Hematopoietic multipotent progenitor cell treated with erythropoietin and hydrocortisone succinate and interleukin-3 and kit ligand, for 17 days (in vitro differentiated cells): ENCODE measurements around the gene ARRDC2.
"Not testable (repeated sequence)": the region's sequence is repeated elsewhere in the genome, so short reads cannot be mapped to it uniquely, and the experiment has no call there.

Experiments
- DNase-seq: peaks from one replicate; pipeline ENCODE4 v3.0.0-alpha.2; 2015; ENCODE audit warnings: low spot score

The ARRDC2 gene

DNA sequence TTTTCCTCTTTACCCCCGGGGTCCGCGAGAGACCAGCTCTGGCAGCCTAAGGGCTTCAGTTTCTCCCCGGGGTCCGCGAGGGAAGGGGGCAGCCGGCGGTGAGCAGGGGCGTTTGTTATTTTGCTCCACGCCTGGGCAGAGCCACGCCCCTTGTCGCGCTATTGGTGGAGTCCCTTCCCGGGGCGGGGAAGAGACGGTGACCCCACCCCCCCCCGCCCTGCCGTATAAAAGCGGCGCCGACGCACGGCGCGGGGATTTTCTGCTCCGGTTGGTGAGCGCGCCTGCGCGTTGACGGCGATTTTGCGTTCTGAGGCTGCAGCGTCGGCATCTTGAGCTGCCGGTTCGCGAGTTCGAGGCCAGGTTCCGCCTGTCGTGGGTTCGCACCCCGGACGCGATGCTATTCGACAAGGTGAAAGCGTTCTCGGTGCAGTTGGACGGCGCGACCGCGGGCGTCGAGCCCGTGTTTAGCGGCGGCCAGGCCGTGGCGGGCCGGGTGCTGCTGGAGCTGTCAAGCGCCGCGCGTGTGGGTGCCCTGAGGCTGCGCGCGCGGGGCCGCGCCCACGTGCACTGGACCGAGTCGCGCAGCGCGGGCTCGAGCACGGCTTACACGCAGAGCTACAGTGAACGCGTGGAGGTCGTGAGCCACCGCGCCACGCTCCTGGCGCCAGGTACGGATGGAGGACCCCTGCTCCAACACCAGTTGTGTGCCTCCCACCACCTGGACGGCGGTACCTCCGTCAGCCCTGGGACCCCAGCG is at the start of gene ARRDC2:
TSS of gene ARRDC2 (plus strand) at position 254 of the 757 bp plus-strand sequence. CDS start at position 395, 141 bp downstream.
- DNase-seq, result peak; percentile 96

DNA sequence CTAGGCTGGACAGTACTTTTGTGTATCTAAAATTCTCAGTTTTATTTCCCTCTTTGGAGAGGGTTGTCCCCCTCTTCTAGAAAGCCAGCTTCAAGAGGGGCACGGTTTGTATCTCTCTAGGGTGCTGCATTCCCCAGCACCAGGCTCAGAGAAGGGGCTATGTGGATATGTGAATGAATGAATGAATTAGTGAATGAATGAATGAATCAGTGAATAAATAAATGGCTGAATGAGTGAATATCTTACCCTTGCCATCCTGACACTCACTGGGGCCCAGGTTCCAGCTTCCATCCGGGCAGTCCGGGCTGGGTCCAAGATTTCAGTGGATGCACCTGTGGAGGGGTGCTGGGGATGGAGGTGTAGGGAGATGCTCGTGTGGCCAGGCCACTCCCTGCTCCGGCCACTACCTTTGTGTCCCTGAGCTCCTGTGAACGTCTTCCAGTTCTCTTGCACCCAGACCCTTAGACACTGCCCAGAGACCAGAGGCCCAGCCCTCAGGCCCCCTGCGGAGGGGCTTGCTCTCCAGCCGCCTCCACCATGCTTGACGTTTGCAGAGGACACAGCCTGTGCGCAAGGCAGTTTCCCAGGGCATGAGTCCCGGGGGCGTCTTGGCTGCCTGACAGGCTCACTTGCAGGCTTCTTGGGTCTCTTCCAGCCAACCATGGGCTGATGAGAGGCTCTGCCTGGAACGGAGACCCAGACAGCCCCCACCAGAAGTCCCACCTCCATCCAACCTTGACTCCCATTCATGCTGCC is 43.9 kb upstream of the ARRDC2 start:
- DNase-seq, result no peak

DNA sequence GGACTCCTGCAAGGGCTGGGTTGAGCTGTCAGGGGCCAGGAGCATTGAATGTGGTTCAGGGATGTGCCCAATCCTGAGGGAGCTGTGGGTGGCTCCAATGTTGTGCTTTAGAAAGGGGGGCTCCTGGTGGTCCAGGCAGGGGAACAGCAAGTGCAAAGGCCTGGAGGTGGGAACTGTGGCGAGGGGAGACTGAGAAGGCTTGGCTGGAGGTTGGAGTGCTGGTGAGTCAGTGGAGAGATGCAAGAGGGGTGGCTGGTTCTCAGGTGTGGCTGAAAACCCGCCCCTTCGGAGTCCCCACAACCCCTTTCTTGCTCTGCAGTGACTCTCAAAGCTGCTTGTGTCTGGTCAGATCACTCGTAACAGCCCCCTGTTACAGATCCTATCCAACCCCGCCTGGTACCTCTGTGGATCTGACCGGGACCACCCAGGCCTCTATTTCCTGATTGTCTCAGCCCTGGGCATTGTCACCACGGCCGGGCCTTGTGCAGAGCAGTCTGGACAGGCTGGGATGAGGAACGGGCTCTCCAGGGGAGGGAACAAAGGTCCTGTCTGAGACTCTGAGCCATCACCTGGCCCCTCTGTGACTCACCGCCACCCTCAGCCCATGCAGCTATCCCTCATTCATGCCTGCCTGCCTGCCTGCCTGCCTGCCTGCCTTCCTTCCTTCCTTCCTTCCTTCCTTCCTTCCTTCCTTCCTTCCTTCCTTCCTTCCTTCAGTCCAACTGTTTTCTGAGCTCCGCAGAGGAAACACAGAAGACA is 42.4 kb upstream of the ARRDC2 start:
- no peak for DNase-seq

DNA sequence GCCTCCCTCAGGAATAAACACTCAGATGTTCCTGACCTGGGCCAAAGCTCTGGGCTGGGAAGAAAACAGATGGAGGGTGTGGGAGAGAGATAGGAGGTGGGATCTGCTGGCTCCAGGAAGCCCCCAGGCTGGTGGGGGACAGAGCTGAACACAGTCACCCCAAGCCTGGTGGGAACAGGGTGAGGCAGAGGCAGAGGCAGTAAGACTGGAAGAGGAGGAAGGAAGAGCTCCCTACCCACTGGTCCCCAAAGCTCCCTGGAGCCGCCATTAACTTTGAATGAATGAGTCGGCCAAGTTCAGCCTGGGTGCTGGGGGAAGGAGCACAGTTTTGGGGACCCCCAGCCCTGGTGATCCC is 41.9 kb upstream of the ARRDC2 start:
- no peak for DNase-seq

DNA sequence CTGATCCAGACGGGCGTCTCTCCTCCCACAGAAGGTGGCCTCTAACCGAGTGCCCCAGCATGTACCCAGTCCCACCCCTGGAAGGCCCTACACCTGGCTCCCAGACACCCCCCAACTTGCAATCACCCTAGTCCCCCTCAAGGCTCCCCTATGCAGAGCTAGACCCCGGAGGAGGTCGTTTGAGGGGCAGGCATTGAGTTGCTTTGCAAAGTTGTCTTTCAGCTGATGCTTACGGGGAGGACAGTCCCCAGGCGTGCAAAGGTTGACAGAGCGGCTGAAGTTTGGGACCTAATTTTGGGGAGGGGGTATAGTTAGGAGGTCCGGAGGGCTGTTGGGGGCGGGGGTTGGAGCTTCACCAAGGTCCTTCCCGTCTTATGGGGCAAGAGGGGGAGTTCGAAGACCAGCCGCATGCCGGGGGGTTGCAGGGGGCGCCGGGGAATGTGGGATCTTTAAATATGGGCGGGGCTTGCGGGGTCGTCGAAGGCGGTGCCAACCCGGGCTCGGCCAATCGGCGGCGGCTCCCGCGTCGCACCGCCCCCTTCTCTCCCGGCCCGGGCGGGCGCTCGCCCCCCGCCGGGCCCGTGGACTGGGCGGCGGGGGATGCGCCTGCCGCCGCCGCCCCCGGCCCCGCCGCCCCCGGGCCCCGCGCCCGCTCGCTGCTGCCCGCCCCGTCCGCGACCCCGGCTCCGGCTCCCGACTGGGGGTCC is 41.3 kb upstream of the ARRDC2 start, which contains the start of gene KCNN1:
TSS of gene KCNN1 (plus strand) at position 558 of the 707 bp plus-strand sequence. CDS start 6,782 bp downstream, outside the sequence.
- DNase-seq, result no peak

DNA sequence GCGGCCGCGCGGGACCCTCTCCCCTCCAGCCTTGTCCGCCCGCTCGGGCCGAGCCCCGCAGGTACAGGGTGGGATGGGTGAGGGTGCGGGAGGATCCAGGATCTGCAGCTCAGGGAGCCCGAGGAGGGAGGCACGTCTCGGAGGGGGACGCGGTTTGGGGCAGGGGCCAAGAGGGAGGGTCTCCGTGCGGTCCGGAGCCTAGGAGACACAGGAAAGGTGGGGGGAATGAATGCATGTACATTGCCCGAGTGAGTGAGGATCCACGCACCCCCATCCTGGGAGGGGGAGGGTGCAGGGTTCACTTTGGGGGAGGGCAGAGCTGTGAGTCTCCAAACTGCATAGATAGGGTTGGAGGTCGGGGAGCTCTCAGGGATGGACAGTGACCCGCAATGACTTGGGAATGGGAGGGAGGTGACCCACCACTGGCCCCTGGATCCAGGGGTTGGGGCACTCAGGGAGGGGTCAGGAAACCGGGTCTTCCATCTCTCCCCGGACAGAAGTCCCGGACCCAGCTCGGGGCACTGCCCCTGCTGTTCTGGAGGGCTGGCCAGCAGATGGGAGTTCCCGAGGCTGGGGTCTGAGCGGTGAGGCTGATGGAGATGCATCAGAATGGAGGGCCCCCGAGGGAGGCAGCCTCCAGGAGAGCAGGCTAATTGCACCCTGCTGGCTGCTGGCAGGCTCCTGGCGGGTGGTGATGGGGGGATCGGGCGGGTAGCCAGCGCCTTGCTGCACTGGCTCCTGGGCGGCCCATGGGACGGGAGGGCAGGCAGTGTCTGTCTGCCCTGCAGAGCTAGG is 40.5 kb upstream of the ARRDC2 start:
- DNase-seq, result no peak

DNA sequence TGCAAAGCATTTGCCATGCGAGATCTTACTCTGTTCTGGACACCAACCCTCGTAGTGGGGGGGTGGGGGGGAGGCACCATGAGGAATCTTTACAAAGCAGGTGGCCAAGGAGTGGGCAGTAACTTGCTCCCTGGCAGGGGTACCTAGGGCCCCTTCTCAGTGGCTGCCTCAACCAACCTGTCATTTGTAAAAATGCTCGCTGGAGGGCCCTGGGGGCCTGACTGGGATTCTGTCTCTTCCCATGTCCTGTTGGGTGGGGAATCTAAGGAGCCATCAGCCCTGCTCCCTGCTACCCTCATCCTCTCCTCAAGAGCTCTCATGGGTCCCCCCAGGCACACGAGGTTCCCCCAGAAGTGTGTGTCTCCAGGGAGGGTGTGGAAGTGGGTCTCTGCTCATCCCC is 39.6 kb upstream of the ARRDC2 start:
- DNase-seq, result no peak

DNA sequence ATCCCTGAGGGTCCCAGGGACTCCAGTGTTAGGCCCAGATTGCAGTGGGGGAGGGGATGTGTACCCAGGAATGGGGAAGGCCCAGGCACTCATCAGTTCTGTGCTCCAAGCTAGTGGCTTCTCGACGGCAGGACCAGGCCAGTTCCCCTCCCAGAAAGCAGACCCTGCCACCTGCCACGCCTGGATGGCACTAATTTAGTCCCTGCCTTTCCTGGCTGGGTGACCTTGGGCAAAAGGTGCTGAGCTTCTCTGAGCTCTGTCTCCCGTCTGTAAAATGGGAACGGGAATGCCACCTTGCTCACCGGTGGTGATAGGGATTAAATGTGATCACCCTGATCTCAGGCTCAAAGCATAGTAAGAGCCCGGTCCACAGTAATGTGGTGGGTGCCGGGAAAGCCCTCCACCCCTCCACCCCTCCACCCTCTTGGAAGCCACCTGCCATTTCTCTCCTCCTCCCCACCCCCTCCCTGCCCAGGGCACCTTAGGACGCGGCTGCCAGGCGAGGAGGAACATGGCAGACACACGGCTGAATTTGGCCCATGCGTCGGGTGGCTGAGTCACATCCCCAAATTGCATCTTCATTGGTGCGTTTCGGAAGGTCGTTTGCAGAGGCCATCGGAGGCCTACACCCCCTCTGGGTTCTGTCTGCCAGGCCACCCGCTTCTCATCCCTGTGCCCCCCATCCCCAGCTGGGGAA is 38.7 kb upstream of the ARRDC2 start:
- DNase-seq, result no peak

DNA sequence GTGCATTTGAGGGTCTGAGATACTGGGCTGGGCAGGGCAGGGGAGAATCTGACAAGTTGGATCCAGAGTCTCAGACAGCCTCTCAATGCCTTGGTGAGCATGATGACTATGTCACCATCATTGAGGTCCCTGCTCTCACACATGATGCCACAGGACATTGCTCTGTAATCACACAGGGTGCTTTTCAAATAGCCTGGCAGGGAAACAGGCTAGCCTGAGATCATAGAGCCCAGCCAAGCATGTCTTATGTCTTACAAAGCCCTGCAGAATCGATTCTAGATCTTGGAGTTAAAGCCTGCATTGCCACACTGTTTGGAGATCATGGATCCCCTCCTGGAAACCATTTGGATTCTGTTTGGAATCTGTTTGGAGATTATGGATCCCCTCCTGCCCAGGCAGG is 35.7 kb upstream of the ARRDC2 start:
- DNase-seq, result no peak

DNA sequence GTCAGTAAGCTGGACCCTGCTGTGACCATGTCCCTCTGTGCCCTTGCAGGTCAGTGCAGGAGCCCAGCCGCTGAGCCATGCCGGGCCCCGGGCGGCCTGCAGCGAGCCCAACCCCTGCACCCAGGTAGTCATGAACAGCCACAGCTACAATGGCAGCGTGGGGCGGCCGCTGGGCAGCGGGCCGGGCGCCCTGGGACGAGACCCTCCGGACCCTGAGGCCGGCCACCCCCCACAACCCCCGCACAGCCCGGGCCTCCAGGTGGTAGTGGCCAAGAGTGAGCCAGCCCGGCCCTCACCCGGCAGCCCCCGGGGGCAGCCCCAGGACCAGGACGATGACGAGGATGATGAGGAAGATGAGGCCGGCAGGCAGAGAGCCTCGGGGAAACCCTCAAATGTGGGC is 34.2 kb upstream of the ARRDC2 start:
- DNase-seq, result no peak

DNA sequence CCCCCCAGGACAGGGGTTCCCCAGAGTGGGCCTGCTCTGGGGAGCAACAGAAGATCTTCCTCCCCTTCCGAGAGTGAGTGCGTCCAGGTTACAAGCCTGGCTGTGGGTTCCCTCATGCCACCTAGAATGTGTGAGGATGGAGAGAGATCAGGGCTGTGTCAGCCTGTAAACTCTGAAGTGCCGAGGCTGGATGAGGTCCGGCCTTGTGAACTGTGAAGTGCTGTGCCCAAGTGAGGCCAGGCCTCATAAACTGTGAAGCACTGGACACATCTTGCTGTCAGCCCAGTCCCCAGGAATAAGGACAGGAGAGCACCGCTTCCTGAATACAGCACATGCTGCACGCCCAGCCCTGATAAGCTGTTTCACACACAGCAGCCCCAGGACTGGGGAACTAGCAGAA is 33.4 kb upstream of the ARRDC2 start:
- DNase-seq, result no peak

DNA sequence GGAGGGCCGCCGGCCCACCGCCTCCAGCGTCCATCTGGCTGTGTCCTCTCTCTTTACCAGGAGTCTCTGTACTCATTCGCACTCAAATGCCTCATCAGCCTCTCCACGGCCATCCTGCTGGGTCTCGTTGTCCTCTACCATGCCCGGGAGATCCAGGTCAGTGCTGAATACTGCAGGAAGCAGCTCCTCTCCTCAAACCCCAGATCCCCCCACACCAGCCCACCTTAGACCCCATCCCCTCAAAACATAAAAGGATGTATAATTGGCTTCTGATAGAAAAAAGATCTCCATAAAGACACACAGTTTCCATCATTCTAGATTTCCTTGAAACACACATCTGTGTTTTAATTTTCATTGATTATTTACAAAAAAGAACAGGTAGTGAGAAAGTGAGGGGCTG is 32.9 kb upstream of the ARRDC2 start:
- DNase-seq, result no peak

DNA sequence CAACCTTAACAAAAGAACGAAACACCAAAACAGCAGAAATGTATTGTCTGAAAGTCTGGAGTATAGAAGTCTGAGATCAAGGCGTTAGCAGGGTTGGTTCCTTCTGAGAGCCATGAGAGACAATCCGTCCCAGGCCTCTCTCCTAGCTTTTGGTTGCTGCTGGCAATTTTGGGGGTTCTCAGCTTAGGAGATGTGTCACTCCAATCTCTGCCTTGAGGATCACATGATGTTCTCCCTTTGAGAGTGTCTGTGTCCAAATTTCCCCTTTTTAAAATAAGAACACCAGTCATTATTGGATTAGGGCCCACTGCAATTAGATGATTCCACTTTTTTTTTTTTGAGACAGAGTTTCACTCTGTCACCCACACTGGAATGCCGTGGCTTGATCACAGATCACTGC is 30.9 kb upstream of the ARRDC2 start:
- DNase-seq, result no peak

DNA sequence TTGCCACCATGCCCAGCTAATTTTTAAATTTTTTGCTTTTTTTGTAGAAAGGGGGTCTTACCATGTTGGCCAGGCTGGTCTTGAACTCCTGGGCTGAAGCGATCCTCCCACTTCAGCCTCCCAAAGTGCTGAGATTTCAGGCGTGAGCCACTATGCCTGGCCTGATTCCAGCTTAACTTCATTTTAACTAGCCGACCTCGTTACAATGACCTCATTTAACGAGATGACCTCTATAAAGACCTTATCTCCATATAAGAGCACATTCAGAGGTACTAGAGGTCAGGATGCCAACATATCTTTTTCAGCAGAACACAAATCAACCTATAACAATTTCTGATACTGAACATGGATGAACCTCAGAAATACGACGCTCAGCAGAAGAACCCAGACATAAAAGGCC is 30.5 kb upstream of the ARRDC2 start:
- DNase-seq, result no peak

DNA sequence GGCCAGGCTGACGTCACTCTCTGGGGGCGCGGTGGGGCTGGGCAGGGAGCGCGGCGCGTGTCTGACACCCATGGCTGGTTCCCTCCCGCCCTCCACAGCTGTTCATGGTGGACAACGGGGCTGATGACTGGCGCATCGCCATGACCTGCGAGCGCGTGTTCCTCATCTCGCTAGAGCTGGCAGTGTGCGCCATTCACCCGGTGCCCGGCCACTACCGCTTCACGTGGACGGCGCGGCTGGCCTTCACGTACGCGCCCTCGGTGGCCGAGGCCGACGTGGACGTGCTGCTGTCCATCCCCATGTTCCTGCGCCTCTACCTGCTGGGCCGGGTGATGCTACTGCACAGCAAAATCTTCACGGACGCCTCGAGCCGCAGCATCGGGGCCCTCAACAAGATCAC is 26.4 kb upstream of the ARRDC2 start:
- DNase-seq, result no peak

DNA sequence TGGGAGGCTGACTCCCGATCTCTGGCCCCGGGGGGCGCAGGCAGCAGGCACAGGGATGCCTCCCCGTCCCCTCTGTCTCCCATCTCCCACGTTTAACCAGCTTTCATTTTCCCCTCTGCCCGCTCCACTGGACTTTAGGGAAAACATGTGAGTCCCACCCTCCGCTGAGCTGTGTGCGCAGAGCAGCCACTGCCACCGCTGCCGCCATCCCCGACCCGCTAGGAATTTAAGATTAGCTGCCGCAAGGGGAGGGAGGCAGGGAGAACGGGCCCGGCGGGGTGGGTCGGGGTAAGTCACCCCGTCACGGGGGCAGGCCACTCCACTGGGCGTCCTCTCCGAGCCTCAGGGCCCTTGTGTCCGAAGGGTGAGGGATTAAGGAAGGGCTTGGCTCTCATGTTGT is 25.5 kb upstream of the ARRDC2 start:
- DNase-seq, result no peak

DNA sequence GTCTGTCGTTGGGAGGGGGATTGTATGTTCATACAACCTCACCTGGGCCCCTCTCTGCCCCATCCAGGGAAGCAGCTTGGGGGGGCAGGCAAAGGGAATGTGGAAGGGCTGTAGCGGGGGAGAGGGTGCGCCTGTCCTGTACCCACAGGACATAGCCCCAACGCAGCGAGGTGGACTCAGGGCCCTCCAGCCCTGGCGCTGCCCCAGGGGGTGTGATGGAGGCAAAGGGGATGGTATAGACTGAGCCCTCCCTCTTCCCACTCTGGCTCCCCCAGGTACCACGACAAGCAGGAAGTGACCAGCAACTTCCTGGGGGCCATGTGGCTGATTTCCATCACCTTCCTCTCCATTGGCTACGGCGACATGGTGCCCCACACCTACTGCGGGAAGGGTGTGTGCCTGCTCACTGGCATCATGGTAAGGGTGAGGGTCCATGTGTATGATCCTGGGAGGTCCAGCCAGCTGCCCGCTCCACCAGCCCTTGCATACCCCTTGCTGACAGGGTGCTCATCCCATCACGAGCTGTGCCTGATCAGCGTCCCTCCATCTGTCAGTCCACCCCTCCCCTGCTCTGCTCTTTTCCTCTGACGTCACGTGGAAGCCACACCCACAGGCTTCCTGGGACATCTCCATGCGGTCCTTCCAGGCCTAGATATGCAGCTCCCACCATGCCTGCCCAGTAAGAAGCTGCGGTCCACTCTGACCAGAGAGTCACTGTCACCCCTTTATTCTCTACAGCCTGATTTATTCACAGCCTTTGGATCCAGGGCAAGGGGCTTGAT is 22.7 kb upstream of the ARRDC2 start:
- no peak for DNase-seq

DNA sequence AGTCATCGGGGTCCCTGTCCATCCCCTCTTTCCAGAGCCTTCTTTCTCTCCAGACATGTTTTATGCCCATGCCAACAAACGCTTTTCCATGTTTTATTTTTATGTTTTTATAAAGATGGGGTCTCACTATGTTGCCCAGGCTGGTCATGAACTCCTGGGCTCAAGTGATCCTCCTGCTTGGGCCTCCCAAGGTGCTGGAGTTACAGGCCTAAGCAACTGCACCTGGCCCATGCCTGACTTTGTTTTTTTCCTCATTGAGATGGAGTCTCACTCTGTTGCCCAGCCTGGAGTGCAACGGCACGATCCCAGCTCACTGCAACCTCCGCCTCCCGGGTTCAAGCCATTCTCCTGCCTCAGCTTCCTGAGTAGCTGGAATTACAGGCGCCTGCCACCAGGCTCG is 21.4 kb upstream of the ARRDC2 start:
- DNase-seq, result not testable (repeated sequence)

DNA sequence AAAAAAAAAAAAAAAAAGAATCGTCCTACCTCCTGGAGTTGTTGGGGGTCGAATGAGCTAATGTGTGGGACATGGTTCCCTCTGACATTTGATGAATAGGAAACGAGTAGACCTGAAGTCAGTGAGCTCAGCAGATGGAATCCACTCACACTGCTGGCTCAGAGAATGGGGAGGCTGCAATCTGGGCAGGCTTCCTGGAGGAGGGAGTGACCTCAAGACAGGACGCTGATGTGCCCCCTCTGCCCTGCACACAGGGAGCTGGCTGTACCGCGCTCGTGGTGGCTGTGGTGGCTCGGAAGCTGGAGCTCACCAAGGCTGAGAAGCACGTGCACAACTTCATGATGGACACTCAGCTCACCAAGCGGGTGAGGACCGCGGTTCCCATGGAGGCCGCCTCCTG is 19.8 kb upstream of the ARRDC2 start:
- no peak for DNase-seq
